GM19043 (cell line): Measurements from ENCODE around the gene ATP11A.
"Not testable (repeated sequence)": the region's sequence is repeated elsewhere in the genome, so short reads cannot be mapped to it uniquely, and the experiment has no call there.

ENCODE experiments used
- ATAC-seq: cut with Tn5 transposase; IDR thresholded peaks from one replicate; pipeline ENCODE4 v1.9.1; 2021; ENCODE audit warnings: low read depth; ENCODE audit not compliant: unreplicated experiment

Gene ATP11A

DNA sequence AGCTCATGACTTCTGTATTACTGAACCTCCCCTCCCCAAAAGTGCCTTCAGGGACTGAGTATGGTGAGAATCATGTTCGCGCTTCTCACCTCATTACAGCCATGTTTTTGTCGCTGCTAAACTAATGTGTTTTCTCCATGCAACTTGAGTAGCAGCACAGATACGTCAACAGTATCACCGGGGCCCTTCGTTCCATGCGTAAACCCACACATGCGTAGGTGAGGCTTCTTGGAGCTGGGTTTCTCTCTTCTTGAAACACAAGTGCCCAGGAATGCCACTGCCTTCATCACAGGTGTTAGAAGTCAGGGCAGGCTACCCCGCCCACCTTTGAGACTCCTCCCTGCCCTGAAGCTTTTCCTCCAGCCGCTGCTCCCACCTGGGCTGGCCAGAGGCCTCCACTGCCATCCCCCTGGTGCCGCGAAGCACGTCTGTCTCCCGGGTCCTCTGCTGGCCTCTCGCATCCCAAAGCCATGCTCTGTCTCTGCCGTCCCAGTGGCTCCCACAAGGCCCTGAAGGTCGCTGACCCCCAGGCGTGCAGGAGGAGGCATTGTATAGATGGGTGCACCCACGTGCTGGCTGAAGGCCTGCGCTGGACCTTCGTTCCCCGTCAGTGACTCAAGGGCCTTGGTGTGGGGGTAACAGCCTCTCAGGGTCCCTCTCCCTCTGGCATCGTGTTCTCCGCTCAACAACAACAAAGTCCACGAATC is 143.9 kb downstream of the ATP11A start:
- no peak for ATAC-seq

- ATAC-seq = no peak
These were observed 145.5 kb downstream of the ATP11A start for GRCh38 chr13:112835344-112835743.

DNA sequence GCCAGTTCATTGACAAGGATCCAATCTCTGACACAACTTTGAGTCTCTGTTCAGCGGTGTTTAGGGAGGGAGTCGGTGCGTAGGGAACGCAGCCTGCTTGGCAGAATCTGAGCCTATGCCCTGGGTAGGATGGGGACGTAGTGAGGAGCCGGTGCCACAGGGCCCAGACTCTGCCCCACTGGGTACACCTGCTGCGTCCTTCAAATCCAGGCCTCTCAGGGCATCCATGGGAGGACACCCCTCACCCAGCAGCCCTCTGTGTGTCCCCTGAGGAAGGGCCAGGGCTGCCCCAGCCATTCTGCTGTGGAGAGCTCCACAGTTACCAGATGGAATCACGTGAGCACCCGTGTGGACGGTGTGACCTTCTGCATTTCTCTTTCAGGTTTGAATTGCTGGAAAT is 146.0 kb downstream of the ATP11A start:
- ATAC-seq = no peak

- no peak for ATAC-seq
These were observed 147.1 kb downstream of the ATP11A start for GRCh38 chr13:112836940-112837339.

GRCh38 chr13:112837371-112838037 is 147.7 kb downstream of the ATP11A start:
- no peak for ATAC-seq

DNA sequence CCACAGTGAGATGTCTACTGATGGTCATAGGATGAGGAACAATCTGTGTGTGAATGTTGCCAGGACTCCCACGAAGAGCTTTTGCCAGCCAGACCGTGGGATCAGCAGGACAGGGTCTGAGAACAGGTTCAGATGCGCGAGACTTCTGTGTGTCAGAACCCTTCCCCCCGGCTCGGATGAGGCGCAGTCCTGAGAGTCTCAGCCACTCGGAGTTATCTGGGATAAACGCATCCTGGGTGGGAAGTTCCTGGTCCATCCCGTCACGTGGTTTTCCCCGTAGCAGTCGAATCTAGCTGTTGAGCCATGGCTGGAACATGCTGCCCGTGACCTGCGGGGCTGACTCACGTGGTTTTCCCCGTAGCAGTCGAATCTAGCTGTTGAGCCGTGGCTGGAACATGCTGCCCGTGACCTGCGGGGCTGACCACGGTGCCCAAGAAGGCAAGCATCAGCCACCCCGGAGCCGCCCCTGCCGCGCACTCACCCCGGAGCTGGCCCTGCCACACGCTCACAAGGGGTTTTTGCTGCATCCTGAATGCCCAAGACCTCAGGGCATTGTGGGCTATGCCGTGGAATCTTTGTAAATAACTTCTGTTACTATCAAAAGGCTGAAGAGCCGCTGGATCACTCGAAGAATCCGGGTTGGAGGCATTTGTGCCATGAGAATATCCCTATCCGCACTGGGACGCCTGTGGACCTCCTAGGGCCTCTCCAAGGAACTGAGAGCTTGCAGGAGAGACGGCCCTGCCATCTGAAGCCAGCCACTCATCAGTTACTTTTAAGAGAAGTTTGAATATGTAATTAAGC is 148.4 kb downstream of the ATP11A start:
- no peak for ATAC-seq

GRCh38 chr13:112838842-112839117 is 148.9 kb downstream of the ATP11A start:
- no peak for ATAC-seq

GRCh38 chr13:112839356-112840105 is 149.7 kb downstream of the ATP11A start:
- ATAC-seq = no peak

DNA sequence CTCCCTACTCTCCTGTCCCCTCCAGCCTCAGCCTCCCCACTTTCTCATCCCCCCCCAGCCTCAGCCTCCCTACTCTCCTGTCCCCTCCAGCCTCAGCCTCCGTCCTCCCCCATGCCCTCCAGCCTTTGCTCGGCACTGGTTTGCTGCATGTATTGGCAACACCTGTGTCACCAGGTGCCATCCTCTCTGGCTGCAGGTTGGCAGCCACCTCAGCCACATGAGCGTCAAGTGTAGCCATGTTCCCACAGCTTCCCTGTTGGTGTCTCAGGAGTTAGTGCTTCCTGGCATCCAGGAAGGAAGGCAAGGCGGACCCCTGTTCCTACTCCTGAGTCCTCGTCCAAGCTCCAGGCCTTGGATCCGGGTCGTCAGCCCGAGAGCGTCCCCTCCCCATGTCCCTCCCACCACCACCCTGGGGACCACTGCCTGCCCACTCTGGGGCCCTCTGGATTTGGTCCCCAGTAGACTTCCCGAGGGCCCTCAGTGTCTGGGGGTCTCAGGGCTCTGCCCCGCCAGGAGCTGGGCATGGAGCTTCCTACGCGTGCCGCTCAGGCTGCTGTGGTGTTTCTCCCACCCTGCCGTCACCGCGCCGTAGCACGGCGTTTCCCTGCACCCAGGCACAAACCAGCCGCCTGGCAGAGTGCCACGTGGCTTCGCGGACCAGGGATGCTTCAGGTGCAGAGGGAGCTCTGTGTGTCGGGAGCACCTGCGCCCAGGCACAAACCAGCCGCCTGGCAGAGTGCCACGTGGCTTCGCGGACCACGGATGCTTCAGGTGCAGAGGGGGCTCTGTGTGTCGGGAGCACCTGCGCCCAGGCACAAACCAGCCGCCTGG is 150.8 kb downstream of the ATP11A start:
- ATAC-seq = no peak

- not testable (repeated sequence) for ATAC-seq
These were observed 151.6 kb downstream of the ATP11A start for GRCh38 chr13:112841303-112842015.

DNA sequence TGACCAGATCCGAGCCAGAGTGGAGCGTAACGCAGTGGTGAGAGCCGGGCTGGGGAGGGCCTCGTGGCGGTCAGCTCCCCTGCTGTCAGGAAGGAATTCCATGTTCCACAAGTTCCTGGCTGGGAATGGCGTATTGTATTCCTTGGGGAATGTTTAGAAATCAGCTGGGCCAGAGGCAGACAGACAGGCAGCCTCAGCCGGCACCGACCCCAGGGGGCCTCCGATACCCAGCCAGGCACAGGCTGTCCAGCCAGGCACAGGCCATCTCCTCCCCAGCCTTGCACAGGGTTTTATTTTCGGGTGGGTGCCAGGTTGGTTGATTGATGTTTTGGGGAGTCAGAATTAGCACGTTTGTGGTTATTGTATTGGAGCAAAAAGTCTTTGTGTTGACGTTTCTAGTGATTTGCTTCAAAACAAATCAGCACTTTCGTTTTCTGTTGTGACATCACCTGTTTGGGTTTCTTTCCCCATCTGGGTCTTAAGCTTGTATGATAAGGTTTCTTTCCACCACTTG is 152.6 kb downstream of the ATP11A start:
- no peak for ATAC-seq

GRCh38 chr13:112842931-112843391 is 153.1 kb downstream of the ATP11A start:
- no peak for ATAC-seq

DNA sequence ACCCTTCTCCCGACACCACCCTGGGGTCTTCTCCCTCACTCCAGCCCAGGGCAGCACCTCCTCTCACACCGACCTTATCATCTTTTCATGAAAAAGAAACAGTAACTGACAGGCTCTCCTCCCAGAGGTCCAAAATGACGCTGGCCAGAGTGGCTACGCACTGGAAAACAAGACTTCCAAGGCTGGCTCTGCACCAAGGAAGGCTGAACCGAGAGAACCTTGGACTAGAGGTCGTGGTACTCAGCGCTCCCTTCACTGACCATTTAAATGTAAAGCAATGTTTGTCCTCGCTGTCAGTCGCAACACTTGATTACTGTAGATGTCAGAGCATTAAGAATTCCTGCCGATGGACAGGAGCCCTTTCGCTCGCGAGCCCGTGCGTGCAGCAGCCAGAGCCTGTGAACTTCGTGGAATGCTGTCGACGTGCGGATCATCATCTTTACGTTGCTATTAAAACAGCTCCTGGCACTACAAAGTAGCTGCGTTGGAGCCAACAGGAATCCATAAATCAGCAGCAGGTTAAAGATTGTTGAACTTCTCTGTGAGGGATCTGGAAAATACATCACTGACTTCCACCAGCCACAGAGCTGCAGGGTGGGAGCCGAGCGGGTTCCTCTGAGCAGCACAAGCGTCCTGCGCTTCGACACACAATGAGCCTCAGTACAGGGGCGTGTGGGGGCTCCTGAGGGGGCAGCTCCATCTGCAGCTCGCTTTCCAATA is 153.7 kb downstream of the ATP11A start:
- no peak for ATAC-seq

GRCh38 chr13:112844411-112844810 is 154.6 kb downstream of the ATP11A start:
- ATAC-seq = no peak

DNA sequence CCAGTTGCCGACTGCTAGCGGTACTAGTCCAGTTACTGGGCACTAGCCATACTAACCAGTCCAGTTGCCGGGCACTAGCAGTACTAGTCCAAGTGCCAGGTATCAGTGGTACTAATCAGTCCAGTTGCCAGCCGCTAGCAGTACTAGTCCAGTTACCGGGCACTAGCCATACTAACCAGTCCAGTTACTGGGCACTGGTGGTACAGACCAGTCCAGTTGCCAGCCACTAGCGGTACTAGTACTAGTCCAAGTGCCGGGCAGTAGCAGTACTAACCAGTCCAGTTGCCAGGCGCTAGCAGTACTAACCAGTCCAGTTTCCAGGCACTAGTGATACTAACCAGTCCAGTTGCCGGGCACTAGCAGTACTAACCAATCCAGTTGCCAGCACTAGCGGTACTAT is 155.0 kb downstream of the ATP11A start:
- ATAC-seq = no peak

GRCh38 chr13:112845511-112846144 is 155.8 kb downstream of the ATP11A start:
- ATAC-seq = no peak

GRCh38 chr13:112846411-112847115 is 156.7 kb downstream of the ATP11A start:
- no peak for ATAC-seq
